IPS-15b (cell line): Measurements from ENCODE around the gene PGM2.
"Not testable (repeated sequence)": the region's sequence is repeated elsewhere in the genome, so short reads cannot be mapped to it uniquely, and the experiment has no call there.

Experiments used
- H3K27me3 ChIP-seq: one replicate; pipeline ENCODE4 v1.6.1; 2013; ENCODE audit warnings: low read length; ENCODE audit not compliant: control insufficient read depth, insufficient read depth
- H3K36me3 ChIP-seq: one replicate; pipeline ENCODE4 v1.6.1; 2013; ENCODE audit warnings: low read length; ENCODE audit not compliant: control insufficient read depth, insufficient read depth
- H3K4me1 ChIP-seq: one replicate; pipeline ENCODE4 v1.6.1; 2013; ENCODE audit warnings: mild to moderate bottlenecking, low read length; ENCODE audit not compliant: control insufficient read depth, insufficient read depth
- H3K4me3 ChIP-seq: one replicate; pipeline ENCODE4 v1.5.1; 2013; ENCODE audit warnings: low read depth, low read length
- H3K9ac ChIP-seq: one replicate; pipeline ENCODE4 v1.6.1; 2013; ENCODE audit warnings: low read depth, mild to moderate bottlenecking, low read length
- H3K9me3 ChIP-seq: one replicate; pipeline ENCODE4 v1.6.1; 2013; ENCODE audit warnings: mild to moderate bottlenecking, low read length; ENCODE audit not compliant: control insufficient read depth, insufficient read depth

PGM2 gene

GRCh38 chr4:37797923-37798322 is 28.6 kb upstream of the PGM2 start:
- Histone ChIP-seq H3K27me3 (no peaks in the 10 kb centered on the region), H3K4me3 (no peak overlapping the region), H3K4me1 (no peaks in the 10 kb centered on the region), H3K36me3 (no peaks in the 10 kb centered on the region), H3K9ac (no peak overlapping the region), H3K9me3 (no peaks in the 10 kb centered on the region)

- no peak overlapping the region for H3K4me3 ChIP-seq
- H3K9ac ChIP-seq: no peak overlapping the region
- no peaks in the 10 kb centered on the region for H3K27me3 ChIP-seq
- H3K36me3 ChIP-seq: no peaks in the 10 kb centered on the region
- no peaks in the 10 kb centered on the region for H3K9me3 ChIP-seq
- H3K4me1 ChIP-seq: no peaks in the 10 kb centered on the region
These were observed 27.9 kb upstream of the PGM2 start for GRCh38 chr4:37798616-37799015.

DNA sequence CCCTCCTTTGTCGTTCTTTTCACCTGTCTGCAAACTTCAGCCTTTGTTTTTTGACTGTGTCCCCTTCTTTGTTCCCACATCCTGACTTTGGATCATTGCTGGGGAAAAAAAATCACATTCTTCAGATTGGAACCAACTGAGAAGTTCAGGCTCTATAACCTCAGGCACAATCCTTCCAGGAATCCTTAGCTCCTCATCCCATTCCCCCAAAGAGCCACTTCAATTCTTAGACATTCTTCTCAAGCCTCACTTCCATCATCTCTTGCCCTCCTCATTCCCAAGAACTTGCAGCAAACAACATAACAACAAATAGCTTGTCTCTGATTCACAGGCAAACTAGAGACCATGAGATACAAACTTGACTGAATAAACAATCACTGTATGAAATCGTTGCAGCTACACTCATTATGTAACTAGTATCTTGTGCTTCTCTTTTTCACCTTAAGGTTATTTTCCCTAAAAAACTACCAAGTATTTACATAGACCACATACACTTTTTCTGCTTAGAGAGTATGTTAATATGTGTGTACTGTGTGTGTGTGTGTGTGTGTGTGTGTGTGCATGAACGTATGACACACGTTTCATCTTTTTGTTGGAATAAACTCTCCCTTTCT is 26.4 kb upstream of the PGM2 start:
- H3K27me3 ChIP-seq: no peaks in the 10 kb centered on the region
- no peak overlapping the region for H3K4me3 ChIP-seq
- no peaks in the 10 kb centered on the region for H3K36me3 ChIP-seq
- H3K9ac ChIP-seq: no peak overlapping the region
- H3K4me1 ChIP-seq: no peaks in the 10 kb centered on the region
- H3K9me3 ChIP-seq: no peaks in the 10 kb centered on the region

DNA sequence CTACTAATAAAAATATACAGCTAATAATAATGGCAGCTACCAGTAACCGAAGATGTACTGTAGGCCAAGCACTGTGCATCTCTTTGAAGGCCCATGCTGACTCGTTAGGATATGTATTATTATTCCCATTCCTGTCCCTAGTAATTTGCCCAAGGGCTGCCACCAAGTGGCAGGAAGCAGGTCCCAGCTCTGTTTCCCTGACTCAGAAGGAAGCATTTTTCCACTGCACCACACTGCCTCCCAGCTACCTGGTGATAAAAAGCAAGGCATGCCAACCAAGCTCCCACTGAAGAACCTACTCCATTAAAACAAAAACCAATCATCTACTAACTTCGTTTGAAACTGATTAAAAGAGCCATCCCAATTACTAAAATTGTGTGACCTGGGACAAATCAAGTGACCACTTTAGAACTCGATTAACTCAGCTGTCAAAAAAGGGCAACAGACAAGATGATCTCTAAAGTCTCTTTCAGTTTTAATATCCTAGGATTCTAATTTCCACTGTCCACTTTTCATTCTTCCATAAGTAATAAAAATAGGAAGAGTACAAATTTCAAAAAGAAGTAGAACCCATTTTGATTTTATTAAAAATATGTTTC is 24.3 kb upstream of the PGM2 start:
- no peak overlapping the region for H3K4me3 ChIP-seq

GRCh38 chr4:37803348-37803973 is 23.0 kb upstream of the PGM2 start:
- Histone ChIP-seq H3K27me3 (no peaks in the 10 kb centered on the region), H3K4me1 (no peaks in the 10 kb centered on the region), H3K4me3 (no peak overlapping the region), H3K36me3 (no peaks in the 10 kb centered on the region), H3K9ac (no peak overlapping the region), H3K9me3 (no peaks in the 10 kb centered on the region)

More for the DNA sequence above, 24.3 kb upstream of the PGM2 start:
- H3K9me3 ChIP-seq: no peaks in the 10 kb centered on the region
- H3K27me3 ChIP-seq: no peaks in the 10 kb centered on the region
- H3K9ac ChIP-seq: no peak overlapping the region
- no peaks in the 10 kb centered on the region for H3K36me3 ChIP-seq
- no peaks in the 10 kb centered on the region for H3K4me1 ChIP-seq

- Histone ChIP-seq H3K36me3 (no peaks in the 10 kb centered on the region), H3K4me3 (no peak overlapping the region), H3K4me1 (no peaks in the 10 kb centered on the region), H3K9me3 (no peaks in the 10 kb centered on the region), H3K9ac (no peak overlapping the region), H3K27me3 (no peaks in the 10 kb centered on the region)
These were observed 21.4 kb upstream of the PGM2 start for GRCh38 chr4:37805091-37805490.

DNA sequence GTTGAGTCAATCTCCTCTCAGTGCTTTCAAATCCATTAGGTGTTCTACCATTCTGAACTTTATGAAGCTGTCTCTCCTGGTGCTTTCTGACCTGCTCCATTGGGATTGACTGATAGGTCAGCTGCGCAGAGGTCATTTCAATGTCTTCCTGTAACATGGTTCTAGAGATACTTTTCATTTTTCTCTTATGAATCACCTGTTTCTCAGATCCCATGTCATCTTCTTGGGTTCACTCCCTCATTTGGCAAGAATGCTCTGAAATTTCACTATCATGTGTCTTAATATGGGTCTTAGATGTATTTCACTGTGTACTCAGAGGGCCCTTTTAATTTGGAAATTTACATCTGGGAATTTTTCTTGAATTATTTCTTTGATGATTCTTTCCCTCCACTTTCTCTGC is 13.8 kb upstream of the PGM2 start:
- Histone ChIP-seq H3K27me3 (no peaks in the 10 kb centered on the region), H3K9me3 (no peaks in the 10 kb centered on the region), H3K4me3 (no peak overlapping the region)

GRCh38 chr4:37815591-37815990 is 10.9 kb upstream of the PGM2 start:
- Histone ChIP-seq H3K27me3 (no peaks in the 10 kb centered on the region), H3K4me1 (no peaks in the 10 kb centered on the region), H3K36me3 (no peaks in the 10 kb centered on the region), H3K4me3 (no peak overlapping the region), H3K9me3 (no peaks in the 10 kb centered on the region), H3K9ac (no peak overlapping the region)

More for the DNA sequence above, 13.8 kb upstream of the PGM2 start:
- no peak overlapping the region for H3K9ac ChIP-seq
- H3K36me3 ChIP-seq: no peaks in the 10 kb centered on the region
- no peaks in the 10 kb centered on the region for H3K4me1 ChIP-seq

DNA sequence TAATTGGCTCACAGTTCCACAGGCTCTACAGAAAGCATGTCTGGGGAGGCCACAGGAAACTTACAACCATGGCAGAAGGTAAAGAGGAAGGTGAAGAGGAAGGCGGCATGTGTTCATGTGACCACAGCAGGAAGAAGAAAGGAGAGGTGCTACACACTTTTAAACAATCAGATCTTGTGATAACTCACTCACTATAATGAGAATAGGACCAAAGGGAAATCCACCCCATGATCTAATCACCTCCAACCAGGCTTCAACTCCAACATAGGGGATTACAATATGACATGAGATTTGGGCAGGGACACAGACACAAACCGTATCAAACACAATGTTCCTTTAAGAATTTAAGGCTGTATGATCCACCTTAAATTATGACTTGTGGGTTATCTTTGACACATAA is 10.5 kb upstream of the PGM2 start:
- Histone ChIP-seq H3K36me3 (no peaks in the 10 kb centered on the region), H3K9me3 (no peaks in the 10 kb centered on the region), H3K27me3 (no peaks in the 10 kb centered on the region), H3K4me3 (no peak overlapping the region), H3K4me1 (no peaks in the 10 kb centered on the region), H3K9ac (no peak overlapping the region)

GRCh38 chr4:37816719-37817118 is 9.8 kb upstream of the PGM2 start:
- Histone ChIP-seq H3K4me1 (no peaks in the 10 kb centered on the region), H3K36me3 (no peaks in the 10 kb centered on the region), H3K9me3 (no peaks in the 10 kb centered on the region), H3K9ac (no peak overlapping the region), H3K27me3 (no peaks in the 10 kb centered on the region), H3K4me3 (no peak overlapping the region)

DNA sequence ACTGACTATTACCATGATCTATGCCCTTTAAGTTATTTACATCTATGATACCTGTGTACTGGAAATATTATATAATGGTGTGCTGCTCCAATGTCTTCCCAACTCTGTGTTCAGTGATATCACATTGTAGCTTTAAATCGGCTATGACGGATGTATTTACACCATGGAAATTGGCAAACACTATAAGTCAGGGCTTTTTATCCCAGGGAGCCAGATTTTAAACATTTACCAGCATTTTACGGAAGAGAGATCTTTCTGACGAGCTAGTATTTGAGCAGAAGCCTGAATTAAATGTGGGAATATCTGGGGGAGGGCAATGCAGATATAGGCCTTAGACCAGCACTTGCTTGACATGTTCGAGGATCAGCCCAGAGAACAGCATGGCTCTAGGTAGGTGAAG is 7.7 kb upstream of the PGM2 start:
- Histone ChIP-seq H3K9me3 (no peaks in the 10 kb centered on the region), H3K4me3 (no peak overlapping the region), H3K9ac (no peak overlapping the region), H3K4me1 (peaks cover 2% of the 10 kb centered on the region), H3K27me3 (no peaks in the 10 kb centered on the region), H3K36me3 (no peaks in the 10 kb centered on the region)

- H3K27me3 ChIP-seq, H3K36me3 ChIP-seq, H3K9me3 ChIP-seq, H3K4me1 ChIP-seq, H3K9ac ChIP-seq, H3K4me3 ChIP-seq: not testable (repeated sequence)
These were observed 6.0 kb upstream of the PGM2 start for GRCh38 chr4:37820458-37820857.
